Vein endothelial cell (primary cell): ENCODE data around the gene PPT1. TPM values are rescaled to one million over a fixed set of nuclear protein-coding genes. Genes with fewer than 3 reads are reported as not detected.

ENCODE experiments used
- total RNA-seq: library from RNA; depleted of rRNA; stranded (reverse); fragments of >200 nt; gene quantifications from 2 replicates; pipeline ENCODE4 v1.2.3, GENCODE V29; 2012

Gene PPT1
- 65.3 and 87.6 TPM in 2 replicates for total RNA-seq

DNA sequence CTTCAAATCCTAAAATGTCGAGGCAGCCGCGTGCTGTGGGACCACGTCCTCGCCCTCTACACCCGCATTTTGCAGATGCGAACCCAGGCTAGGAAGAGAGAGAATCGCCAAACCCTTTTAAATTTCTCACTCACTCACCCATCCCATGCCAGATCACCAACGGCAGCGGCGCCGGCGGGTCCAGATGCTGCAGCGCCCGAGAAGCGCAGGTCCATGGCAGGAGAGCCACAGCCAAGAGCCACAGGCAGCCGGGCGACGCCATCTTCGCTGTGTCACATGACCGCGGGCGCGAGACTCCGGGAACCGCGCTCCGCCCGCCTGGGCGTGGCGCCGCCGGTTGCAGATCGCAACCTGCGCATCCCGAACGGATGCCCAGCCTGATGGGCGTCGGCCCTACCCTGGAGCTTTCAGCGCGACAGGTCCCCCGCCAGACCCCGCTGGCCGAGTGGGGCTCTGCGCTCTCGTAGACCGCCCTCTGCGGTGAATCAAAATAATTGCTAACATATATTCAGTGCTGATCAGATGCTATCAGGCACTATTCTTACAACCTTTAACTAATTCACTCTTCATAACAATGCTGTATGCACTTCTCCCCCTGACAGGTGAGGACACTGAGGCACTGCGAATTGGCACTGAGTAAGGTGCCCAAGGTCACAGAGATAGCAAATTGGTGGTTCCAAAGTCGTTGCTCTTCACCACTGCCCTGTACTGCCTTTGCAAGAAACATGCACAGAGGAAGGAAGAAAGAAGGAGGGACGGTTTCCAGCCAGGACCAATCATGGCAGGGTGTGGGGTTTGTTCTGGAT, at the start of gene PPT1:
PPT1 (minus strand) TSS at position 276 of the 806 bp plus-strand sequence; CDS start at position 262, 14 bp downstream.

DNA sequence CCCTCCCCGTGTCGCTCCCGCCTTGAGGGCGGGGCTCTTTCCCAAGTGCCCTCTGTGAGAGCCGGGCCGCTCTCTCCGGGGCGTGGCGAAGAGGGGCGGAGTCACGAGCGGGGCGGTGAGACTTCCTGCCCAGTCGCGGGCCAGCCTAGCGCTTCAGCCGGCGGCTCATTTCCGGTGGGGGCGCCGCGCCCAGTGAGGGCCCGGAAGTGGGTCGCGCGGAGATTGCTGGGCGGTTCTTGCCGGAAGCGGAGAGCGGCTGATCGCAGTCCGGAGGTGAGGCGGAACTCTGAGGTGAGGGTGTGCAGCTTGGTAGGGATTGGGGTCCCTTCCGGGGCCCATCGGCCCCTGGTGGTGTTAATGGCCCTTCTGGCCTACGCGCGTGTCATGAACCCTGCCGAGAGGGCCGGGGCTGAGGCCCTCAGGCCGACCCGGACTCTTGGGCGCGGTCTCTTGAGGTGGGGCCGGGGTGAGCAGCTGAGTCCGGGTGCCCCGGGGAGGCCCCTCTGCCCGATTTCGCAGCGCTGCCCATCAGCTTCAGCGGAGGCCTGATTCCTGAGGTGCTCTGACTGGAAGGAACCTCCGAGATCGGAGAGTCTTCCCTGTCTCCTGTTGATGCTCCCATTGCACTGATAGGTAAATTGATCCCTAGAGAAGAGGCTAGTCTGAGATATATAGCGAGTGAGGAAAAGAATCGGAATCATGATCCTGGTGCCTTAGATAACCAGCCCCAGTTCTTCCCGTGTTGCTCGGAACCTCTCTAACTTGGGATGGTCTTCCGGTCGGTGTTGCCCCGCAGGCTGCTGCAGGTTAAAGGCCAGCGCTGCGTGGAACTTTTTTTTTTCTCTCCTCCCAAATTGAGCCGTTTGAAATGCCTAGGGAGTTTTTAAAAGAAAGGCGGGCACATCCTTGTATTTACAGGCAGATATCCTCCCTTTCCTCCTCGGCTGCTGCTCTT, 56.3 kb downstream of the PPT1 start, which contains the start of gene CAP1:
CAP1 (plus strand) TSS at position 219 of the 955 bp plus-strand sequence. CDS start 18,618 bp downstream, outside the sequence.

Other genes starting within 250 kb of the PPT1 start
- gene TRIT1, start 213.7 kb downstream of the PPT1 start, total RNA-seq, result 19.6 and 22.9 TPM in 2 replicates
- 2.1 and 2.9 TPM in 2 replicates for gene MYCL, start 195.3 kb downstream of the PPT1 start, total RNA-seq
- gene MFSD2A, start 142.1 kb downstream of the PPT1 start, total RNA-seq, result 1.6 and 3.4 TPM in 2 replicates
- gene CAP1, start 56.5 kb downstream of the PPT1 start, total RNA-seq, result 371 and 521 TPM in 2 replicates
- gene RLF, start 64.1 kb upstream of the PPT1 start, total RNA-seq, result 18.8 and 27.1 TPM in 2 replicates
- not detected in 2 replicates for gene TMCO2, start 150.7 kb upstream of the PPT1 start, total RNA-seq
- gene ZMPSTE24, start 161.0 kb upstream of the PPT1 start, total RNA-seq, result 51.9 and 72.7 TPM in 2 replicates
- gene COL9A2, start 220.0 kb upstream of the PPT1 start, total RNA-seq, result 0.19 and 0.33 TPM in 2 replicates